HEK293 (cell line): Measurements from ENCODE around the gene DIDO1.

Experiments
- MZF1 ChIP-seq: fragments of 450-650 bp; formaldehyde crosslinking; IDR thresholded peaks from 2 replicates; pipeline ENCODE4 v1.5.1; 2017; ENCODE audit warnings: missing biosample characterization, missing genetic modification characterization, borderline replicate concordance
- SP7 ChIP-seq: fragments of 450-650 bp; formaldehyde crosslinking; IDR thresholded peaks from 2 replicates; pipeline ENCODE4 v1.5.1; 2016; ENCODE audit warnings: missing biosample characterization, missing genetic modification characterization
- ZNF76 ChIP-seq: fragments of 450-650 bp; formaldehyde crosslinking; IDR thresholded peaks from 2 replicates; pipeline ENCODE4; 2016; ENCODE audit warnings: low read depth, missing biosample characterization, missing genetic modification characterization, borderline replicate concordance
- TF ChIP-seq, protein P1 (sequence below): fragments of 450-650 bp; formaldehyde crosslinking; IDR thresholded peaks from 2 replicates; pipeline ENCODE4 v1.5.1; 2016; ENCODE audit warnings: missing biosample characterization, missing genetic modification characterization
- TF ChIP-seq, protein P2 (sequence below): fragments of 450-650 bp; formaldehyde crosslinking; IDR thresholded peaks from 2 replicates; pipeline ENCODE4 v1.5.1; 2016; ENCODE audit warnings: missing biosample characterization, missing genetic modification characterization, low read depth
- TF ChIP-seq, protein P3 (sequence below): fragments of 450-650 bp; formaldehyde crosslinking; IDR thresholded peaks from 2 replicates; pipeline ENCODE4 v1.5.1; 2016; ENCODE audit warnings: missing biosample characterization, missing genetic modification characterization, low read depth

DNA sequence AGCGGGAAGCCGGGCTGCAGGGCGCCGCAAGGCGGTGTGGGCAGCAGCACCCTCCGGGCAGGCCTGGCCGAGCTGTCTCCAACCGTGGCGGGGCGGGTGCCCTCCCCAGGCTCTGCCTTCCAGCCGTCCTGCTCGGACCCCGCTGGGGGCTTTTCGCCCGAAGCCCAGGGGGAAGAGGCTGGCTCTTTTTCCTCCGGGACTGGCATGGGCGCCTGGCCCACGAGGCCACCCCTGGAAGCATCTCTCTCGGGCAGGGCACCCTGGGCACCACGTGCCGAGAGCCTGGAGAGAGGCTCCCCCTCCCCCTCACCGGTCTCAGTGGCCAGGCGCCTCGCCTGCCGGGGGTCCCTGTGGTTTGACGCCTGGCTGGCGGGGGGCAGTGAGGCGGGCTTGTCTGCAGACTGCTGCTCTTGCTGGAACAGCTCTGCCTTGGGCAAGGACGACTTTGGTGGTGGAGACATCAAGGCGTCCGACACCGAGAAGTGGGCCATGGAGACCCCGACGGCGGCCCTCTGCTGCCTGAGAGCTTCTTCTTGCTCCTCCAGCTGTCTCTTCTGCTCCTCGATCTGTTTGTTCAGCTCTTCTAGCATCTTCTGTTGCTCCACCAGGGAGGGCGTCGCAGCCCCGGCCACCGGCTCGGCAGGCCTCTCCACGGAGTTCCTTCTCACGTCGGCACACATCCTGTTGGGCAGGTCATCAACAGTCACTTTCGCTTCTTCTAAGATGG is 45.2 kb downstream of the DIDO1 start:
- TF ChIP-seq, protein P1, sequence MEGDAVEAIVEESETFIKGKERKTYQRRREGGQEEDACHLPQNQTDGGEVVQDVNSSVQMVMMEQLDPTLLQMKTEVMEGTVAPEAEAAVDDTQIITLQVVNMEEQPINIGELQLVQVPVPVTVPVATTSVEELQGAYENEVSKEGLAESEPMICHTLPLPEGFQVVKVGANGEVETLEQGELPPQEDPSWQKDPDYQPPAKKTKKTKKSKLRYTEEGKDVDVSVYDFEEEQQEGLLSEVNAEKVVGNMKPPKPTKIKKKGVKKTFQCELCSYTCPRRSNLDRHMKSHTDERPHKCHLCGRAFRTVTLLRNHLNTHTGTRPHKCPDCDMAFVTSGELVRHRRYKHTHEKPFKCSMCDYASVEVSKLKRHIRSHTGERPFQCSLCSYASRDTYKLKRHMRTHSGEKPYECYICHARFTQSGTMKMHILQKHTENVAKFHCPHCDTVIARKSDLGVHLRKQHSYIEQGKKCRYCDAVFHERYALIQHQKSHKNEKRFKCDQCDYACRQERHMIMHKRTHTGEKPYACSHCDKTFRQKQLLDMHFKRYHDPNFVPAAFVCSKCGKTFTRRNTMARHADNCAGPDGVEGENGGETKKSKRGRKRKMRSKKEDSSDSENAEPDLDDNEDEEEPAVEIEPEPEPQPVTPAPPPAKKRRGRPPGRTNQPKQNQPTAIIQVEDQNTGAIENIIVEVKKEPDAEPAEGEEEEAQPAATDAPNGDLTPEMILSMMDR (tag by site-specific recombination), result no peak
- TF ChIP-seq MZF1 (tag by site-specific recombination) (no peak), SP7 (tag by site-specific recombination) (no peak), ZNF76 (tag by site-specific recombination) (no peak)
- TF ChIP-seq, protein P2, sequence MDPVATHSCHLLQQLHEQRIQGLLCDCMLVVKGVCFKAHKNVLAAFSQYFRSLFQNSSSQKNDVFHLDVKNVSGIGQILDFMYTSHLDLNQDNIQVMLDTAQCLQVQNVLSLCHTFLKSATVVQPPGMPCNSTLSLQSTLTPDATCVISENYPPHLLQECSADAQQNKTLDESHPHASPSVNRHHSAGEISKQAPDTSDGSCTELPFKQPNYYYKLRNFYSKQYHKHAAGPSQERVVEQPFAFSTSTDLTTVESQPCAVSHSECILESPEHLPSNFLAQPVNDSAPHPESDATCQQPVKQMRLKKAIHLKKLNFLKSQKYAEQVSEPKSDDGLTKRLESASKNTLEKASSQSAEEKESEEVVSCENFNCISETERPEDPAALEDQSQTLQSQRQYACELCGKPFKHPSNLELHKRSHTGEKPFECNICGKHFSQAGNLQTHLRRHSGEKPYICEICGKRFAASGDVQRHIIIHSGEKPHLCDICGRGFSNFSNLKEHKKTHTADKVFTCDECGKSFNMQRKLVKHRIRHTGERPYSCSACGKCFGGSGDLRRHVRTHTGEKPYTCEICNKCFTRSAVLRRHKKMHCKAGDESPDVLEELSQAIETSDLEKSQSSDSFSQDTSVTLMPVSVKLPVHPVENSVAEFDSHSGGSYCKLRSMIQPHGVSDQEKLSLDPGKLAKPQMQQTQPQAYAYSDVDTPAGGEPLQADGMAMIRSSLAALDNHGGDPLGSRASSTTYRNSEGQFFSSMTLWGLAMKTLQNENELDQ (tag by site-specific recombination), result no peak
- TF ChIP-seq, protein P3, sequence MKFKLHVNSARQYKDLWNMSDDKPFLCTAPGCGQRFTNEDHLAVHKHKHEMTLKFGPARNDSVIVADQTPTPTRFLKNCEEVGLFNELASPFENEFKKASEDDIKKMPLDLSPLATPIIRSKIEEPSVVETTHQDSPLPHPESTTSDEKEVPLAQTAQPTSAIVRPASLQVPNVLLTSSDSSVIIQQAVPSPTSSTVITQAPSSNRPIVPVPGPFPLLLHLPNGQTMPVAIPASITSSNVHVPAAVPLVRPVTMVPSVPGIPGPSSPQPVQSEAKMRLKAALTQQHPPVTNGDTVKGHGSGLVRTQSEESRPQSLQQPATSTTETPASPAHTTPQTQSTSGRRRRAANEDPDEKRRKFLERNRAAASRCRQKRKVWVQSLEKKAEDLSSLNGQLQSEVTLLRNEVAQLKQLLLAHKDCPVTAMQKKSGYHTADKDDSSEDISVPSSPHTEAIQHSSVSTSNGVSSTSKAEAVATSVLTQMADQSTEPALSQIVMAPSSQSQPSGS (tag by site-specific recombination), result no peak
